Endothelial cell of coronary artery (primary cell): ENCODE results near the gene LMAN2L. TPM values are rescaled to one million over a fixed set of nuclear protein-coding genes. Genes with fewer than 3 reads are reported as not detected.

Experiments used
- total RNA-seq: library from RNA; depleted of rRNA; stranded (reverse); fragments of >200 nt; gene quantifications from 2 replicates; pipeline ENCODE4 v1.2.3, GENCODE V29; 2014

Gene LMAN2L, protein sequence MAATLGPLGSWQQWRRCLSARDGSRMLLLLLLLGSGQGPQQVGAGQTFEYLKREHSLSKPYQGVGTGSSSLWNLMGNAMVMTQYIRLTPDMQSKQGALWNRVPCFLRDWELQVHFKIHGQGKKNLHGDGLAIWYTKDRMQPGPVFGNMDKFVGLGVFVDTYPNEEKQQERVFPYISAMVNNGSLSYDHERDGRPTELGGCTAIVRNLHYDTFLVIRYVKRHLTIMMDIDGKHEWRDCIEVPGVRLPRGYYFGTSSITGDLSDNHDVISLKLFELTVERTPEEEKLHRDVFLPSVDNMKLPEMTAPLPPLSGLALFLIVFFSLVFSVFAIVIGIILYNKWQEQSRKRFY
- 22.7 and 25.9 TPM in 2 replicates for total RNA-seq

DNA sequence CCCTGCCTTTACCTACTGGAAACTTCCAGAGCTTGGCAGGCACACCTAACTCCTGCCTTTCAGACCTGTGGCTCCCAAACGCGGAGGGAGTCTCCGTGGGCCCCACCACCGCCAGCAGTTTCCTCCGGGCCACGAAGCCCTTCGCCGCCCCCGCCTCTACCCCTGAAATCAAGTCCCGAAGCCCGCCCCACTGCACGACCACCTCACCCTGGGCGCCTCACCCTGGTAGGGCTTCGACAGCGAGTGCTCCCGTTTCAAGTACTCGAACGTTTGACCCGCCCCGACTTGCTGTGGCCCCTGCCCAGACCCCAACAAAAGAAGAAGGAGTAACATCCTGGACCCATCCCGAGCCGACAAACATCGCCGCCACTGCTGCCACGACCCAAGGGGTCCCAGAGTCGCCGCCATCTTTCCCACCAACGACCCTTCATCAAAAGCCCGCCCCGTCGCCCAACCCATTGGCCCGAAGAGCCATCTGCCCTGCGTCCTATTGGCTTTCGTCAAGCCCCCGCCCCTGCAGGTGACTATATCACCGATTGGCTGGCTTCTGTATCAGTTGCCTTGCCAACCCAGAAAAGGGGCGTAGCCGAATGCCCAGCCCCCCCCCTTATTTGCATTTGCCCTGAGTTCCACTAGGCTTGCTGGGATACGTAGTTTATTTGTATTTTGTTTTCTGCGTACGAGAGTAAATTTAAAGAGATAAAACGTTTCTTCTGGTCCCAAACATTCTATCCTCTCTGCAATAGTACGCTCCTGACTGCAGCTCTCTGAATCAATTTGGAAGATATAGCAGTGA is at the start of gene LMAN2L:
LMAN2L (minus strand) TSS at position 432 of the 796 bp plus-strand sequence; CDS start at position 408, 24 bp downstream.

DNA sequence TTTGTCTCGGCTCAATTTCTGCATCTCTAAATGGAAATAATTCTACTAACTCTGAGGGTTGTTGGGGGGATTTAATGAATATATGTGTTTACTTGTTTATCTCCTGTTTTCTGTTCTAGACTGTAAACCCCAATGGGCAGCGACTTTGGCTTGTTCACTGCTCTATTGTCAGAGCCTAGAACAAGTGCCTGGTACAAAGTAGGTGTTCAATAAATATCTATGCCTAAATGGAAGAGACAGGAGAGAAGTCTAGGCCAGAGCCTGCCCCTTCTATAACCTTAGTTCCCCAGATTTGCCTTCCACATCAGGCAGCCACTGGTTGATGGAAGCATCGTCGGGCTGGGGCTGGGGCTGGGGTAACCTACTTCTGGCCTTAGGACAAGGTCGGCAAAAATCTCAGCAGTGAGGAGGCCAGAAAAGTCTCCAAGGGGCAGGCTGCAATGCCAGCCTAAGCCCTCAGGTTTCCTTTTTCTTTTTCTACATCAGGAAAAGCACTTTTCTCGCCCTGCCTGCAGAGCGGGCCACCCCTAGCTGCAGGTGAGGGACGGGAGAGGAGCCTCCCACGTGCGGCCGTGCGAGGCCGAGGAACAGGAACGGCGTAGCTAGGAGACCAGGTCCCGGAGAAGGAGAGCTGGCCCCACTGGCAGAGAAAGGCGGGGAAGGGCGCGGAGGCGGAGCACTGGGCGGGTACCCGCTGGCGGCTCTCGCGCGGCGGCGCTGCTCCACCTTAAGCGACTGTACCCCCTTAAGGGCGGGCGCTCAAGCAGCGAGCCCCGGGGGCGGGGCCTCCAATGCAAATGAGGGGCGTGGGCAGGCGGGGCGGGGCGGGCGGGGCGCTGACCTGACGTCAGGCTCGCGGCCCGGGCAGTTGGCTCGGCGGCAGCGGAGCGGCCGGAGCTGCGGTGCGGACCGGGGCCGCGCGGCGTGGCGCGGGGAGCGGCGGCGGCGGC is 20.4 kb upstream of the LMAN2L start, which contains the start of gene CNNM4:
CNNM4 (plus strand) TSS at position 867 of the 950 bp plus-strand sequence. CDS start 98 bp downstream, outside the sequence.

Other genes with a start within 250 kb of the LMAN2L start
- not detected in 2 replicates for gene NEURL3, start 234.7 kb downstream of the LMAN2L start, total RNA-seq
- 7.7 and 7.9 TPM in 2 replicates for gene ARID5A, start 203.3 kb downstream of the LMAN2L start, total RNA-seq
- gene KANSL3, start 101.8 kb downstream of the LMAN2L start, total RNA-seq = 22.4 and 23.8 TPM in 2 replicates
- gene FER1L5, start 97.3 kb downstream of the LMAN2L start, total RNA-seq = under 0.01 and 0.09 TPM in 2 replicates
- gene CNNM4, start 20.8 kb upstream of the LMAN2L start, total RNA-seq = 2.0 and 3.2 TPM in 2 replicates
- gene CNNM3, start 76.2 kb upstream of the LMAN2L start, total RNA-seq = 6.6 and 10.0 TPM in 2 replicates
- gene ANKRD23, start 104.0 kb upstream of the LMAN2L start, total RNA-seq = 0.45 and 1.2 TPM in 2 replicates
- 6.3 and 6.9 TPM in 2 replicates for gene ANKRD39, start 118.0 kb upstream of the LMAN2L start, total RNA-seq
- gene SEMA4C, start 130.0 kb upstream of the LMAN2L start, total RNA-seq = 17.2 and 18.2 TPM in 2 replicates
- 0.09 TPM in 1 of 2 replicates, not detected in the other for gene FAM178B, start 246.5 kb upstream of the LMAN2L start, total RNA-seq